GM21825 (cell line): ENCODE measurements around the gene STARD6.
A peak's percentile ranks its signal among the peaks of the same experiment; 100 is the strongest.
"Not testable (repeated sequence)": the region's sequence is repeated elsewhere in the genome, so short reads cannot be mapped to it uniquely, and the experiment has no call there.

ENCODE experiments used
- ATAC-seq: cut with Tn5 transposase; IDR thresholded peaks from one replicate; pipeline ENCODE4 v1.9.1; 2021; ENCODE audit warnings: mild to moderate bottlenecking, moderate library complexity; ENCODE audit not compliant: unreplicated experiment

STARD6 gene

GRCh38 chr18:54357660-54358494 lies at the start of gene STARD6, which contains the start of gene C18orf54:
TSS of gene STARD6 (minus strand) at chr18:54357858. CDS start at chr18:54354573, 3,285 bp downstream.
TSS of gene C18orf54 (plus strand) at chr18:54357906. CDS start at chr18:54360573, 2,667 bp downstream.
- ATAC-seq: peak; percentile 93

- no peak for ATAC-seq
Measured at GRCh38 chr18:54405290-54405689, 47.6 kb upstream of the STARD6 start.

GRCh38 chr18:54396760-54397159 lies 39.1 kb upstream of the STARD6 start:
- ATAC-seq: no peak

GRCh38 chr18:54393648-54394294 lies 36.1 kb upstream of the STARD6 start:
- ATAC-seq: no peak

- ATAC-seq: peak; percentile 66
Measured at GRCh38 chr18:54392543-54393023, 34.9 kb upstream of the STARD6 start.

- ATAC-seq: no peak
Measured at GRCh38 chr18:54390838-54391237, 33.2 kb upstream of the STARD6 start.

GRCh38 chr18:54389143-54389505 lies 31.5 kb upstream of the STARD6 start:
- ATAC-seq: no peak

GRCh38 chr18:54388203-54389142 lies 30.8 kb upstream of the STARD6 start:
- peak; percentile 93 for ATAC-seq

- no peak for ATAC-seq
Measured at GRCh38 chr18:54387631-54388030, 30.0 kb upstream of the STARD6 start.

- ATAC-seq: not testable (repeated sequence)
Measured at GRCh38 chr18:54386800-54387495, 29.3 kb upstream of the STARD6 start.

GRCh38 chr18:54386043-54386442 lies 28.4 kb upstream of the STARD6 start:
- ATAC-seq: no peak

- ATAC-seq: no peak
Measured at GRCh38 chr18:54382733-54383252, 25.1 kb upstream of the STARD6 start.

GRCh38 chr18:54382076-54382475 lies 24.4 kb upstream of the STARD6 start:
- no peak for ATAC-seq

GRCh38 chr18:54381640-54382039 lies 24.0 kb upstream of the STARD6 start:
- ATAC-seq: no peak

GRCh38 chr18:54378057-54378456 lies 20.4 kb upstream of the STARD6 start:
- ATAC-seq: no peak

- ATAC-seq: no peak
Measured at GRCh38 chr18:54360406-54360805, 2.7 kb upstream of the STARD6 start.

GRCh38 chr18:54359233-54359632 lies 1.6 kb upstream of the STARD6 start:
- no peak for ATAC-seq

GRCh38 chr18:54358495-54359040 lies 910 bp upstream of the STARD6 start:
- ATAC-seq: peak; percentile 15

- ATAC-seq: peak; percentile 34
Measured at GRCh38 chr18:54357082-54357659, 487 bp downstream of the STARD6 start.
